K562 (cell line): Measurements from ENCODE around the gene PLCB3. TPM values are rescaled to one million over a fixed set of nuclear protein-coding genes. Genes with fewer than 3 reads are reported as not detected.

Source experiments
- CREB3 ChIP-seq: fragments of 450-650 bp; conservative IDR thresholded peaks from 2 replicates; pipeline ENCODE4 v1.6.1; 2016; ENCODE audit warnings: missing genetic modification characterization, low read depth, mild to moderate bottlenecking, missing compliant biosample characterization, moderate library complexity
- CREB3L1 ChIP-seq: fragments of 450-650 bp; IDR thresholded peaks from 2 replicates; pipeline ENCODE4 v1.6.1; 2014; ENCODE audit warnings: low read depth, mild to moderate bottlenecking, moderate library complexity, borderline replicate concordance
- E2F6 ChIP-seq, 2 experiments: IDR thresholded peaks; 2 replicates each; pipeline ENCODE4 v1.6.1; 2011; ENCODE audit warnings: borderline replicate concordance in 1 of 2, control low read depth in 1 of 2, low read depth in 1 of 2, low read length in 1 of 2, mild to moderate bottlenecking in 1 of 2, mixed read lengths in 1 of 2, moderate library complexity in 1 of 2; ENCODE audit not compliant: insufficient read depth in 1 of 2, insufficient read length in 1 of 2, poor library complexity in 1 of 2, severe bottlenecking in 1 of 2; ENCODE audit errors: extremely low read depth in 1 of 2
- HMG20A ChIP-seq: fragments of 450-650 bp; formaldehyde crosslinking; conservative IDR thresholded peaks from 2 replicates; pipeline ENCODE4 v1.4.0; 2020; ENCODE audit warnings: mild to moderate bottlenecking, mixed read lengths
- HOMEZ ChIP-seq: fragments of 250-450 bp; sonication (Bioruptor Pico); IDR thresholded peaks from 2 replicates; pipeline ENCODE4 v1.4.0; 2020; ENCODE audit warnings: mild to moderate bottlenecking, moderate library complexity
- JUND ChIP-seq, 2 experiments: IDR thresholded peaks; 2 replicates in 1 of 2; 3 replicates in 1 of 2; pipeline ENCODE4 v1.6.1; 2011; ENCODE audit warnings: borderline replicate concordance in 2 of 2, low read depth in 2 of 2, low read length in 2 of 2, improper control_type of control experiment in 1 of 2, missing biosample characterization in 1 of 2, missing genetic modification characterization in 1 of 2, missing genetic modification reagents in 1 of 2
- KAT7 ChIP-seq: sonication (generic); formaldehyde crosslinking; IDR thresholded peaks from 2 replicates; pipeline ENCODE4 v1.8.0; 2022; ENCODE audit warnings: missing genetic modification reagents, mild to moderate bottlenecking, borderline replicate concordance
- KHSRP ChIP-seq: fragments of 450-650 bp; IDR thresholded peaks from 2 replicates; pipeline ENCODE4 v1.6.1; 2017
- PHB ChIP-seq: fragments of 250-450 bp; sonication (Bioruptor Pico); IDR thresholded peaks from 2 replicates; pipeline ENCODE4 v1.5.0; 2021
- PHF20 ChIP-seq: fragments of 450-650 bp; IDR thresholded peaks from 2 replicates; pipeline ENCODE4 v1.6.1; 2018; ENCODE audit not compliant: partially characterized antibody
- PHF21A ChIP-seq: fragments of 450-650 bp; IDR thresholded peaks from 2 replicates; pipeline ENCODE4 v1.6.1; 2017; ENCODE audit warnings: low read depth, borderline replicate concordance
- POLR2AphosphoS5 ChIP-seq: IDR thresholded peaks from 2 replicates; pipeline ENCODE4 v1.6.1; 2011; ENCODE audit warnings: mild to moderate bottlenecking, low read depth, low read length, moderate library complexity; ENCODE audit not compliant: control insufficient read depth, insufficient read depth
- POLR2H ChIP-seq: IDR thresholded peaks from 2 replicates; pipeline ENCODE4 v1.6.1; 2016; ENCODE audit warnings: missing genetic modification characterization, low read depth, mild to moderate bottlenecking, control low read depth, missing compliant biosample characterization, moderate library complexity
- SRSF7 ChIP-seq: fragments of 200-400 bp; formaldehyde crosslinking; optimal IDR thresholded peaks from 2 replicates; pipeline ENCODE3; 2017; ENCODE audit warnings: mild to moderate bottlenecking, low read depth, low read length
- STAG1 ChIP-seq: sonication (generic); formaldehyde crosslinking; IDR thresholded peaks from 2 replicates; pipeline ENCODE4 v1.5.0; 2020; ENCODE audit warnings: missing genetic modification reagents, borderline replicate concordance
- ZFX ChIP-seq: sonication (generic); formaldehyde crosslinking; IDR thresholded peaks from 2 replicates; pipeline ENCODE4 v1.8.0; 2022; ENCODE audit warnings: mild to moderate bottlenecking, missing genetic modification reagents, moderate library complexity
- ZNF232 ChIP-seq: sonication (generic); formaldehyde crosslinking; IDR thresholded peaks from 2 replicates; pipeline ENCODE4 v1.8.0; 2022; ENCODE audit warnings: mild to moderate bottlenecking, missing genetic modification reagents
- ZNF253 ChIP-seq: fragments of 250-450 bp; sonication (Bioruptor Pico); conservative IDR thresholded peaks from 2 replicates; pipeline ENCODE4 v1.6.1; 2021; ENCODE audit warnings: mild to moderate bottlenecking
- ZNF280A ChIP-seq: fragments of 450-650 bp; IDR thresholded peaks from 2 replicates; pipeline ENCODE4 v1.6.1; 2018; ENCODE audit warnings: mild to moderate bottlenecking, low read depth; ENCODE audit not compliant: partially characterized antibody
- polyA plus RNA-seq, 8 experiments: library from polyadenylated mRNA; depleted of rRNA in 4 of 8; stranded (reverse) in 5 of 8; unstranded in 3 of 8; fragments of >200 nt; fragmentation: Nextera tagmentation in 2 of 8; fragmentation: Illumina TruSeq in 1 of 8; extraction: Ambion mirVana in 2 of 8; extraction: Trizol in 1 of 8; gene quantifications; 2 replicates each; pipeline versions ENCODE4 v1.2.1 to v1.2.3, GENCODE V29; 2011 to 2014; ENCODE audit warnings: inconsistent platforms in 1 of 8, missing spikeins in 1 of 8
- total RNA-seq, 7 experiments: library from RNA; depleted of rRNA in 6 of 7; stranded (reverse); fragments of >200 nt in 6 of 7; fragmentation: Illumina TruSeq in 2 of 7; extraction: Trizol in 2 of 7; gene quantifications; 2 replicates each; pipeline versions ENCODE4 v1.2.1 to v1.2.3, GENCODE V29; 2011 to 2021; ENCODE audit warnings: low replicate concordance in 1 of 7

PLCB3 gene
- total and polyA plus RNA-seq, 9 of the 15 experiments (the other 6 are each of a cell fraction or from before 2014, with no cell fraction given): 0.31 to 44.8 (median 14.6) TPM

GRCh38 chr11:64241491-64242374 lies 9.6 kb upstream of the PLCB3 start (continued):
- TF ChIP-seq ZNF280A (no peak), POLR2AphosphoS5 (peak; percentile 69), PHF20 (peak; percentile 36), ZFX (CRISPR knock-in tag) (no peak; the same call in 1 of the 2 replicates), ZNF232 (CRISPR knock-in tag) (0 out of 2 replicates have a peak, but pooled peaks have one; percentile 43), POLR2H (tag) (no peak), CREB3L1 (0 out of 2 replicates have a peak, but pooled peaks have one; percentile 4), KHSRP (no peak), PHB (CRISPR knock-in tag) (peak; percentile 36; the same call in 1 of the 2 replicates), E2F6 (IDR thresholded peaks at IDR 0.05; ENCODE audit: borderline replicate concordance in 1 of 2, extremely low read depth in 1 of 2, insufficient read depth in 1 of 2, insufficient read length in 1 of 2, low read depth in 1 of 2, low read length in 1 of 2, poor library complexity in 1 of 2, severe bottlenecking in 1 of 2) (peak; percentile 22 to 64), HOMEZ (no peak), STAG1 (CRISPR knock-in tag) (no peak), HMG20A (no peak), ZNF253 (CRISPR knock-in tag) (no peak), KAT7 (CRISPR knock-in tag) (no peak; the same call in 1 of the 2 replicates), SRSF7 (no peak), JUND (IDR thresholded peaks at IDR 0.05; ENCODE audit: borderline replicate concordance, low read depth, low read length) (no peak), JUND (tag; IDR thresholded peaks at IDR 0.05; ENCODE audit: borderline replicate concordance, low read depth, low read length) (no peak), PHF21A (no peak), CREB3 (tag) (no peak)
